H1 (cell line): Measurements from ENCODE around the gene KHDRBS2. TPM values are rescaled to one million over a fixed set of nuclear protein-coding genes. Genes with fewer than 3 reads are reported as not detected.

ENCODE experiments used
- CTCF ChIP-seq, 3 experiments: IDR thresholded peaks; 1 replicate in 2 of 3; 2 replicates in 1 of 3; pipeline versions ENCODE4 v1.5.1 to v1.6.1; 2011; ENCODE audit warnings: low read length in 3 of 3, mild to moderate bottlenecking in 3 of 3, inconsistent platforms in 2 of 3, low read depth in 1 of 3, moderate library complexity in 1 of 3; ENCODE audit not compliant: insufficient read depth in 1 of 3; ENCODE audit errors: control extremely low read depth in 1 of 3
- NANOG ChIP-seq: IDR thresholded peaks from 2 replicates; pipeline ENCODE4 v1.6.1; 2011; ENCODE audit warnings: low read length, low read depth, mild to moderate bottlenecking, inconsistent platforms; ENCODE audit not compliant: insufficient read depth, poor library complexity, severe bottlenecking
- POLR2A ChIP-seq, 2 experiments: IDR thresholded peaks; 1 replicate in 1 of 2; 2 replicates in 1 of 2; pipeline ENCODE4 v1.6.1; 2011; ENCODE audit warnings: low read depth in 2 of 2, low read length in 2 of 2, mild to moderate bottlenecking in 2 of 2; ENCODE audit errors: control extremely low read depth in 1 of 2
- polyA plus RNA-seq, 7 experiments: library from polyadenylated mRNA; depleted of rRNA in 3 of 7; stranded (reverse) in 5 of 7; unstranded in 2 of 7; fragments of >200 nt in 5 of 7; fragments of 200-250 nt in 2 of 7; gene quantifications; 1 replicate in 5 of 7; 2 replicates in 1 of 7; 4 replicates in 1 of 7; pipeline versions ENCODE4 v1.2.1 to v1.2.3, GENCODE V29; 2011 to 2013; ENCODE audit warnings: missing spikeins in 2 of 7, mixed read lengths in 2 of 7
- total RNA-seq: library from RNA; stranded (reverse); fragmentation: NEBNext Ultra II Directional; extraction: Animal tissue kit (Norgen Biotek cat#: 25700); gene quantifications from 2 replicates; pipeline ENCODE4 v1.2.1, GENCODE V29; 2021

Gene KHDRBS2
- total and polyA plus RNA-seq, 2 of the 8 experiments (the other 6 are each of a cell fraction or from before 2014, with no cell fraction given): 5.2 to 7.7 TPM

DNA sequence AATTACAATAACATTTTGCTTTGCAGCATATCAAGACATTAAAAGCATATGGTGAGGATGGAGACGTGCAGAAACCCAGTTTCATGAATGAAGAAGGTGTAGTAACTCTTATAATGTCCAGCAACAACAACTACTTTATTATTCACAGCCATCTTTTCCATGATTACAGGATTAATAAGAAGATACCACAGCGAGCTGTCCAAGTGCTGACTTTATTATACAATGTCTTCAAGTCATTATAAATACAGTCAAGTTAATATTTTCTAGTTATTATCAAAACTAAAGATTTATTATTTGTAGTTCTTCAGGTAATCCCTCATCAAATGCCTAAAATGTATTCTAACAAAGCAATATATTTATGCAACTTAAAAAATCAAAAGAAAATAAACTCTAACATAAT, 2.5 kb upstream of the KHDRBS2 start (continued):
- TF ChIP-seq NANOG (no peak), POLR2A (IDR thresholded peaks at IDR 0.05; ENCODE audit: control extremely low read depth in 1 of 2, low read depth in 2 of 2, low read length in 2 of 2) (no peak), CTCF (IDR thresholded peaks at IDR 0.05; ENCODE audit: control extremely low read depth in 1 of 3, insufficient read depth in 1 of 3, low read depth in 1 of 3, low read length in 3 of 3) (no peak)
